Astrocyte of the cerebellum (primary cell): Measurements from ENCODE around the gene NAV1.
"Not testable (repeated sequence)": the region's sequence is repeated elsewhere in the genome, so short reads cannot be mapped to it uniquely, and the experiment has no call there.

Experiments
- DNase-seq: peaks from one replicate; pipeline ENCODE4 v3.0.0-alpha.2; 2011; ENCODE audit warnings: low read depth
- H3K4me3 ChIP-seq: 2 replicates; pipeline ENCODE4 v1.5.1; 2011; ENCODE audit warnings: mild to moderate bottlenecking, low read depth, low read length, moderate library complexity
- CTCF ChIP-seq: IDR thresholded peaks from 2 replicates; pipeline ENCODE4 v1.5.1; 2012; ENCODE audit warnings: low read length, low read depth, moderate library complexity, mild to moderate bottlenecking; ENCODE audit errors: missing control alignments
- in situ Hi-C: cut with HindIII; loops from 2 replicates; pipeline ENCODE4 v1.10.0; 2017; ENCODE audit warnings: low sequenced_read_pairs

NAV1 gene

GRCh38 chr1:201578008-201578888 lies 39.3 kb downstream of the NAV1 start:
- no peak for TF ChIP-seq CTCF
- no peak overlapping the region for H3K4me3 ChIP-seq
- DNase-seq, result no peak
- in situ Hi-C loops, result no loop called here

GRCh38 chr1:201581371-201581770 lies 42.4 kb downstream of the NAV1 start:
- H3K4me3 ChIP-seq, DNase-seq, in situ Hi-C loops: not testable (repeated sequence)

- H3K4me3 ChIP-seq, result no peak overlapping the region
- in situ Hi-C loops, result no loop called here
- no peak for DNase-seq
- TF ChIP-seq CTCF, result no peak
Measured at GRCh38 chr1:201582705-201583442, 43.9 kb downstream of the NAV1 start.

DNA sequence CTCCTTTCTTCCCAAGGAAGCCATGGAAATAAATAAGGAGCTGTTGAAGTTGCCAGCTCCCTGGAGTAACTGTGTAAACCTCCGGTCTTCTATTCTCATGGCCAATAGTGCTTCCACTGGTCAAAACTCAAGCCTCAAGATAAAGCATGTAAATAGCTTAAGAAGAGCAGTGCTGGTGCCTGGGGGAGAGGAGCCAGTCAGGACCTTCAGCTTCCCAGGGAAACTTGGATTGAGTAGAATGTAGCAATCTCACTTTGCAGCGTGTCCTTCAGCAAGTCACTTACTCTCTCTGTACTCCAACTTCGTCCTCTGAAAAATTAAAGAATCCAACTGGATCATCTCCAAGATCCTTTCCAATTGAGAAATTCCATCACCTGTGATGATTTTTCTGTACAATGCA lies 44.7 kb downstream of the NAV1 start:
- no peak for TF ChIP-seq CTCF
- H3K4me3 ChIP-seq, result no peak overlapping the region

DNA sequence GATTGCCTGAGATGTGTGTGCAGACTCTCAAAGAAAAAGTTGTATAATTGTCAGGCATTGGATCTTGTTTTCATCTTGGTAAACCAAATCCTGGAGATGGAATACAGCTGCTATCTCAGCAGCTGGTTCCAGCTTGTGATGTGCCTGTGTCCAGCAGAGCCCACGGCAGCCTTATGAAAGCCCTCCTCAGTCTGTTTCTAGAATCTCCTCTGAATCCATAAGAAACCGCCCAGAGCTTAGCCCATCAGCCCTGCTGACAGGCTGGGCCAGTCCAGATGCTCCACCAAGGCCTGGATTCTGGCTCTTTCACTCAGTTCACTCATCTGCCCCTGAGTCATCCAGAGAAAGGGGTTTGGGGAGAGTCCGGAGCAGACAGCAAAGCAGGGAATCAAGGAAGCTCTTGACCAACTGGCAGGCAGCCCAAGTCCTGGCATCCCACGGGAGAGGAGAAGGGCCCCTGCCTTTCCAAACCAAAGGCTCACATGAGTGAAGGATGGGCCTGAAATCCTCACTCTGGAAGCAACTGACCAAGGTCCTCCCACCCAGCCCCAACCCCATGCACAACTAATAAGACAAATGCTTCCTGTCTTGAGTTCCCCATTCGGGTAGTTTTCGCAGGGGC lies 45.7 kb downstream of the NAV1 start:
- DNase-seq, result no peak
- in situ Hi-C loops, result no loop called here
- no peak overlapping the region for H3K4me3 ChIP-seq
- TF ChIP-seq CTCF, result no peak

More for the DNA sequence above, 44.7 kb downstream of the NAV1 start:
- in situ Hi-C loops, result no loop called here
- DNase-seq, result no peak

GRCh38 chr1:201585093-201585483 lies 46.2 kb downstream of the NAV1 start:
- TF ChIP-seq CTCF, result no peak
- in situ Hi-C loops, result no loop called here
- no peak for DNase-seq
- H3K4me3 ChIP-seq, result no peak overlapping the region
